B cell (primary cell): Measurements from ENCODE around the gene HMCN1.

Source experiments
- CTCF ChIP-seq: fragments of 200-600 bp; IDR thresholded peaks from one replicate; pipeline ENCODE4 v1.8.0; 2022; ENCODE audit warnings: antibody characterized with exemption, mild to moderate bottlenecking
- EZH2 ChIP-seq: IDR thresholded peaks from 2 replicates; pipeline ENCODE4 v1.6.1; 2012; ENCODE audit warnings: borderline replicate concordance, low read depth, mild to moderate bottlenecking, moderate library complexity, low read length; ENCODE audit not compliant: insufficient read depth, poor library complexity, severe bottlenecking

GRCh38 chr1:186099336-186100104 lies 365.3 kb downstream of the HMCN1 start:
- TF ChIP-seq CTCF, result no peak
- no peak for TF ChIP-seq EZH2
